ENCODE results near the gene AURKA.

DNA sequence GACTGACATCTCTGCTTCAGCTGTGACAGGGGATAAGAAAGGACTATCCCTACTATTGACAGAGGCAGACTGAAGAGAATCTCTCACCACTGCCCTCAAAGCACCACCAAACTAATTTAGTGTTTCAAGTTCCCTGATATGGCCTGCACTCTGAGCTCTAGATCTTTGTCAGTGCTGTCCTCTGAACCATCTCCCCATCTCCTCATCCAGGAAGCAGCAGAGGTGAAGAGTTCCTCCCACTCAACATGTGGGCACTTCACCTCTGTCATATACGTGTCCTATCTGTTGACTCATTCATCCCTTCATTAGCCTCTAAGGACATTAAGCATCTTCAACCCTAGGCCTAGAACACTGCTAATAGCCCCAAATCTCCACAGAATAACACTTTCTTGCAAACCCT, 19.2 kb downstream of the AURKA start:
- TF ChIP-seq, protein P1, sequence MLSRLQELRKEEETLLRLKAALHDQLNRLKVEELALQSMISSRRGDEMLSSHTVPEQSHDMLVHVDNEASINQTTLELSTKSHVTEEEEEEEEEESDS (CRISPR knock-in tag; IDR thresholded peaks at IDR 0.05): no peak
- no peak for TF ChIP-seq TAF1 (IDR thresholded peaks at IDR 0.05; ENCODE audit: control insufficient read depth, extremely low read depth, insufficient read depth, low read length, severe bottlenecking)
- TF ChIP-seq, protein P2, sequence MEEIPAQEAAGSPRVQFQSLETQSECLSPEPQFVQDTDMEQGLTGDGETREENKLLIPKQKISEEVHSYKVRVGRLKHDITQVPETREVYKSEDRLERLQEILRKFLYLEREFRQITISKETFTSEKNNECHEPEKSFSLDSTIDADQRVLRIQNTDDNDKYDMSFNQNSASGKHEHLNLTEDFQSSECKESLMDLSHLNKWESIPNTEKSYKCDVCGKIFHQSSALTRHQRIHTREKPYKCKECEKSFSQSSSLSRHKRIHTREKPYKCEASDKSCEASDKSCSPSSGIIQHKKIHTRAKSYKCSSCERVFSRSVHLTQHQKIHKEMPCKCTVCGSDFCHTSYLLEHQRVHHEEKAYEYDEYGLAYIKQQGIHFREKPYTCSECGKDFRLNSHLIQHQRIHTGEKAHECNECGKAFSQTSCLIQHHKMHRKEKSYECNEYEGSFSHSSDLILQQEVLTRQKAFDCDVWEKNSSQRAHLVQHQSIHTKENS (CRISPR knock-in tag; IDR thresholded peaks at IDR 0.05): no peak
- TF ChIP-seq, protein P3, sequence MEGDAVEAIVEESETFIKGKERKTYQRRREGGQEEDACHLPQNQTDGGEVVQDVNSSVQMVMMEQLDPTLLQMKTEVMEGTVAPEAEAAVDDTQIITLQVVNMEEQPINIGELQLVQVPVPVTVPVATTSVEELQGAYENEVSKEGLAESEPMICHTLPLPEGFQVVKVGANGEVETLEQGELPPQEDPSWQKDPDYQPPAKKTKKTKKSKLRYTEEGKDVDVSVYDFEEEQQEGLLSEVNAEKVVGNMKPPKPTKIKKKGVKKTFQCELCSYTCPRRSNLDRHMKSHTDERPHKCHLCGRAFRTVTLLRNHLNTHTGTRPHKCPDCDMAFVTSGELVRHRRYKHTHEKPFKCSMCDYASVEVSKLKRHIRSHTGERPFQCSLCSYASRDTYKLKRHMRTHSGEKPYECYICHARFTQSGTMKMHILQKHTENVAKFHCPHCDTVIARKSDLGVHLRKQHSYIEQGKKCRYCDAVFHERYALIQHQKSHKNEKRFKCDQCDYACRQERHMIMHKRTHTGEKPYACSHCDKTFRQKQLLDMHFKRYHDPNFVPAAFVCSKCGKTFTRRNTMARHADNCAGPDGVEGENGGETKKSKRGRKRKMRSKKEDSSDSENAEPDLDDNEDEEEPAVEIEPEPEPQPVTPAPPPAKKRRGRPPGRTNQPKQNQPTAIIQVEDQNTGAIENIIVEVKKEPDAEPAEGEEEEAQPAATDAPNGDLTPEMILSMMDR (IDR thresholded peaks at IDR 0.05 in 2 of 3, conservative IDR thresholded peaks at IDR 0.05 in 1 of 3; ENCODE audit: insufficient read depth in 2 of 3, low read depth in 1 of 3, low read length in 3 of 3): no peak
- TF ChIP-seq POLR2AphosphoS5 (IDR thresholded peaks at IDR 0.05; ENCODE audit: control insufficient read depth, insufficient read depth, low read depth, low read length): no peak
- no peak for TF ChIP-seq ZFP36 (IDR thresholded peaks at IDR 0.05; ENCODE audit: low read depth, low read length, partially characterized antibody)
- TF ChIP-seq, protein P4, sequence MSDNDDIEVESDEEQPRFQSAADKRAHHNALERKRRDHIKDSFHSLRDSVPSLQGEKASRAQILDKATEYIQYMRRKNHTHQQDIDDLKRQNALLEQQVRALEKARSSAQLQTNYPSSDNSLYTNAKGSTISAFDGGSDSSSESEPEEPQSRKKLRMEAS (CRISPR knock-in tag; IDR thresholded peaks at IDR 0.05): no peak
- TF ChIP-seq SRSF9 (IDR thresholded peaks at IDR 0.05; ENCODE audit: borderline replicate concordance, low read depth, low read length): no peak
- no peak for TF ChIP-seq SMARCA4 (IDR thresholded peaks at IDR 0.05)
- TF ChIP-seq SMARCC2 (IDR thresholded peaks at IDR 0.05; ENCODE audit: low read depth): no peak
- no peak for TF ChIP-seq ZNF324 (CRISPR knock-in tag; IDR thresholded peaks at IDR 0.05)

Measured in K562 (cell line).